ENCODE data around the gene TTC34.

TTC34 gene

GRCh38 chr1:2604844-2605508, 196.5 kb downstream of the TTC34 start:
- DNase-seq (ENCODE audit: low spot score), result no peak

- no peak for DNase-seq (ENCODE audit: low spot score)
These were observed 197.2 kb downstream of the TTC34 start for GRCh38 chr1:2604156-2604843.

GRCh38 chr1:2603521-2604155, 197.9 kb downstream of the TTC34 start:
- no peak for DNase-seq (ENCODE audit: low spot score)

GRCh38 chr1:2602866-2603520, 198.5 kb downstream of the TTC34 start:
- DNase-seq (ENCODE audit: low spot score), result no peak

- DNase-seq (ENCODE audit: low spot score), result no peak
These were observed 199.1 kb downstream of the TTC34 start for GRCh38 chr1:2602311-2602835.

- no peak for DNase-seq (ENCODE audit: low spot score)
These were observed 199.7 kb downstream of the TTC34 start for GRCh38 chr1:2601721-2602303.

GRCh38 chr1:2598329-2598931, 203.1 kb downstream of the TTC34 start:
- no peak for DNase-seq (ENCODE audit: low spot score)

- DNase-seq (ENCODE audit: low spot score), result no peak
These were observed 203.8 kb downstream of the TTC34 start for GRCh38 chr1:2597441-2598328.

GRCh38 chr1:2596530-2597333, 204.8 kb downstream of the TTC34 start:
- no peak for DNase-seq (ENCODE audit: low spot score)

- no peak for DNase-seq (ENCODE audit: low spot score)
These were observed 205.5 kb downstream of the TTC34 start for GRCh38 chr1:2595812-2596529.

GRCh38 chr1:2595261-2595811, 206.2 kb downstream of the TTC34 start:
- DNase-seq (ENCODE audit: low spot score), result no peak

- no peak for DNase-seq (ENCODE audit: low spot score)
These were observed 206.8 kb downstream of the TTC34 start for GRCh38 chr1:2594641-2595131.

GRCh38 chr1:2594001-2594640, 207.4 kb downstream of the TTC34 start:
- no peak for DNase-seq (ENCODE audit: low spot score)

GRCh38 chr1:2593251-2593878, 208.1 kb downstream of the TTC34 start:
- no peak for DNase-seq (ENCODE audit: low spot score)

- DNase-seq (ENCODE audit: low spot score), result no peak
These were observed 208.8 kb downstream of the TTC34 start for GRCh38 chr1:2592672-2593071.

GRCh38 chr1:2591581-2592261, 209.8 kb downstream of the TTC34 start:
- no peak for DNase-seq (ENCODE audit: low spot score)

- DNase-seq (ENCODE audit: low spot score), result no peak
These were observed 210.3 kb downstream of the TTC34 start for GRCh38 chr1:2591233-2591580.

Data from AG20443 (cell line).